H1 (cell line): ENCODE measurements around the gene PBX1. TPM values are rescaled to one million over a fixed set of nuclear protein-coding genes. Genes with fewer than 3 reads are reported as not detected.

Experiments used
- CTCF ChIA-PET: fragments of 300-600 bp; sonication (Branson Sonifier 250); formaldehyde crosslinking; loops from one replicate; lab custom pipeline; 2021; ENCODE audit not compliant: partially characterized antibody; lab: Charles Lee
- POLR2A ChIA-PET: fragments of 300-600 bp; sonication (Branson Sonifier 250); formaldehyde crosslinking; loops from one replicate; lab custom pipeline; 2021; ENCODE audit warnings: inconsistent platforms; ENCODE audit not compliant: partially characterized antibody; lab: Charles Lee
- DNase-seq, 2 experiments: peaks; one replicate each; pipeline versions ENCODE4 v3.0.0 to v3.0.0-alpha.2; 2010 to 2022; ENCODE audit warnings: low spot score in 2 of 2, low read depth in 1 of 2, mixed read lengths in 1 of 2
- FAIRE-seq: peaks from 2 replicates; lab custom pipeline; 2011; peaks lifted over from hg19 to GRCh38; lab: Jason Lieb, UNC
- H2AFZ ChIP-seq: 2 replicates; pipeline ENCODE4 v1.8.1; 2012; ENCODE audit warnings: low read length, inconsistent platforms
- H2AK5ac ChIP-seq: 2 replicates; pipeline ENCODE4 v1.6.1; 2013; ENCODE audit warnings: low read depth, low read length
- H2BK120ac ChIP-seq: replicated peaks from 2 replicates; pipeline ENCODE3; 2013; ENCODE audit warnings: low read depth, low read length, inconsistent platforms
- H2BK12ac ChIP-seq: 2 replicates; pipeline ENCODE4 v1.6.1; 2013; ENCODE audit warnings: low read depth, low read length
- H2BK15ac ChIP-seq: 2 replicates; pipeline ENCODE4 v1.6.1; 2013; ENCODE audit warnings: low read length
- H2BK20ac ChIP-seq: 2 replicates; pipeline ENCODE4 v1.6.1; 2013; ENCODE audit warnings: low read length
- H2BK5ac ChIP-seq: 2 replicates; pipeline ENCODE4 v1.6.1; 2013; ENCODE audit warnings: low read depth, low read length
- H3K14ac ChIP-seq: 2 replicates; pipeline ENCODE4 v1.6.1; 2013; ENCODE audit warnings: inconsistent platforms; ENCODE audit not compliant: insufficient read length
- H3K18ac ChIP-seq: 2 replicates; pipeline ENCODE4 v1.6.1; 2013; ENCODE audit warnings: low read length; ENCODE audit errors: extremely low read depth
- H3K23ac ChIP-seq: 2 replicates; pipeline ENCODE4 v1.6.1; 2013; ENCODE audit warnings: inconsistent platforms; ENCODE audit not compliant: insufficient read length
- H3K23me2 ChIP-seq: 2 replicates; pipeline ENCODE4 v1.6.1; 2013; ENCODE audit warnings: low read depth, low read length
- H3K27ac ChIP-seq: 2 replicates; pipeline ENCODE4 v1.6.1; 2011; ENCODE audit warnings: low read depth, low read length, inconsistent platforms
- H3K27me3 ChIP-seq, 4 experiments: replicated peaks in 1 of 4; 1 replicate in 1 of 4; 2 replicates in 3 of 4; pipeline versions ENCODE4 v1.6.1 to v1.8.1; 2011 to 2013; ENCODE audit warnings: low read length in 3 of 4, mild to moderate bottlenecking in 3 of 4, inconsistent platforms in 2 of 4, mixed read lengths in 2 of 4, moderate library complexity in 1 of 4; ENCODE audit not compliant: control insufficient read depth in 3 of 4, insufficient read depth in 3 of 4; ENCODE audit errors: extremely low read depth in 1 of 4
- H3K36me3 ChIP-seq, 4 experiments: 2 replicates each; pipeline versions ENCODE4 v1.6.1 to v1.8.1; 2011 to 2013; ENCODE audit warnings: mild to moderate bottlenecking in 4 of 4, low read length in 3 of 4, moderate library complexity in 2 of 4, control low read depth in 1 of 4, inconsistent platforms in 1 of 4; ENCODE audit not compliant: insufficient read depth in 4 of 4, control insufficient read depth in 2 of 4
- H3K4ac ChIP-seq: replicated peaks from 2 replicates; pipeline ENCODE3; 2013; ENCODE audit warnings: low read length, low read depth, mixed read lengths, inconsistent platforms; ENCODE audit not compliant: insufficient read length
- H3K4me1 ChIP-seq, 4 experiments: replicated peaks in 1 of 4; 1 replicate in 1 of 4; 2 replicates in 3 of 4; pipeline versions ENCODE4 v1.6.1 to v1.8.1; 2011 to 2013; ENCODE audit warnings: low read length in 3 of 4, inconsistent platforms in 2 of 4, mixed read lengths in 1 of 4; ENCODE audit not compliant: insufficient read depth in 4 of 4, control insufficient read depth in 3 of 4
- H3K4me2 ChIP-seq, 2 experiments: 2 replicates each; pipeline versions ENCODE4 v1.6.1 to v1.8.1; 2011 to 2013; ENCODE audit warnings: low read depth in 2 of 2, low read length in 2 of 2, control low read depth in 1 of 2, inconsistent platforms in 1 of 2, mild to moderate bottlenecking in 1 of 2; ENCODE audit not compliant: insufficient read depth in 1 of 2
- H3K4me3 ChIP-seq, 4 experiments: fragments of 200-600, 300-600 bp in 1 of 4; sonication (generic), shearing (Covaris generic), sonication (Bioruptor Twin) in 1 of 4; 2 replicates each; pipeline versions ENCODE4 v1.5.1 to v1.8.1; 2011 to 2016; ENCODE audit warnings: low read length in 4 of 4, low read depth in 3 of 4, control low read depth in 2 of 4, inconsistent platforms in 2 of 4, mild to moderate bottlenecking in 2 of 4, mixed read lengths in 1 of 4, moderate library complexity in 1 of 4; ENCODE audit not compliant: insufficient read depth in 2 of 4; ENCODE audit errors: extremely low read depth in 1 of 4
- H3K56ac ChIP-seq: replicated peaks from 2 replicates; pipeline ENCODE3; 2013; ENCODE audit warnings: low read depth, mild to moderate bottlenecking, mixed read lengths, low read length, inconsistent platforms; ENCODE audit not compliant: insufficient read length
- H3K79me1 ChIP-seq: 2 replicates; pipeline ENCODE4 v1.6.1; 2013; ENCODE audit warnings: low read depth, low read length, control low read depth
- H3K79me2 ChIP-seq, 2 experiments: 2 replicates each; pipeline versions ENCODE4 v1.6.1 to v1.8.1; 2012 to 2013; ENCODE audit warnings: low read length in 2 of 2, mild to moderate bottlenecking in 2 of 2, inconsistent platforms in 1 of 2; ENCODE audit not compliant: insufficient read depth in 2 of 2, control insufficient read depth in 1 of 2
- H3K9ac ChIP-seq, 4 experiments: replicated peaks in 1 of 4; 1 replicate in 1 of 4; 2 replicates in 3 of 4; pipeline versions ENCODE4 v1.6.1 to v1.8.1; 2011 to 2013; ENCODE audit warnings: low read depth in 3 of 4, low read length in 3 of 4, control low read depth in 2 of 4, mild to moderate bottlenecking in 2 of 4, moderate library complexity in 2 of 4, inconsistent platforms in 1 of 4; ENCODE audit errors: extremely low read depth in 1 of 4
- H3K9me3 ChIP-seq, 2 experiments: 2 replicates each; pipeline versions ENCODE4 v1.6.1 to v1.8.1; 2012 to 2013; ENCODE audit warnings: mild to moderate bottlenecking in 2 of 2, moderate library complexity in 2 of 2, control low read depth in 1 of 2, inconsistent platforms in 1 of 2, low read depth in 1 of 2, low read length in 1 of 2, mixed read lengths in 1 of 2; ENCODE audit not compliant: insufficient read depth in 2 of 2
- H4K20me1 ChIP-seq, 2 experiments: replicated peaks in 1 of 2; 2 replicates each; pipeline versions ENCODE3 to v1.8.1; 2011 to 2013; ENCODE audit warnings: inconsistent platforms in 2 of 2, low read length in 2 of 2, mild to moderate bottlenecking in 1 of 2; ENCODE audit not compliant: insufficient read depth in 2 of 2, control insufficient read depth in 1 of 2
- H4K5ac ChIP-seq: 2 replicates; pipeline ENCODE4 v1.6.1; 2013; ENCODE audit warnings: low read length, low read depth, mixed read lengths, inconsistent platforms; ENCODE audit not compliant: insufficient read length
- H4K8ac ChIP-seq: 2 replicates; pipeline ENCODE4 v1.8.0; 2013; ENCODE audit warnings: mild to moderate bottlenecking, moderate library complexity, low read length, inconsistent platforms; ENCODE audit not compliant: insufficient read depth; ENCODE audit errors: extremely low read depth
- H4K91ac ChIP-seq: replicated peaks from 2 replicates; pipeline ENCODE3; 2013; ENCODE audit warnings: low read length, mixed read lengths, inconsistent platforms; ENCODE audit not compliant: insufficient read length
- BRCA1 ChIP-seq: IDR thresholded peaks from 2 replicates; pipeline ENCODE4 v1.6.1; 2012; ENCODE audit warnings: low read depth, low read length, improper control_type of control experiment
- CREB1 ChIP-seq: IDR thresholded peaks from 2 replicates; pipeline ENCODE4 v1.6.1; 2012; ENCODE audit warnings: inconsistent platforms
- CTBP2 ChIP-seq: IDR thresholded peaks from 2 replicates; pipeline ENCODE4 v1.7.0; 2011; ENCODE audit warnings: borderline replicate concordance, mild to moderate bottlenecking, moderate library complexity, mixed read lengths, low read length; ENCODE audit not compliant: insufficient read depth, insufficient read length
- KDM5A ChIP-seq: fragments of 200-600 bp; IDR thresholded peaks from 2 replicates; pipeline ENCODE4 v1.7.1; 2012; ENCODE audit warnings: mild to moderate bottlenecking, low read length, inconsistent platforms, mixed read lengths
- RFX5 ChIP-seq: IDR thresholded peaks from 2 replicates; pipeline ENCODE4 v1.6.1; 2011; ENCODE audit warnings: low read depth, low read length, improper control_type of control experiment, borderline replicate concordance
- SIRT6 ChIP-seq: IDR thresholded peaks from one replicate; pipeline ENCODE4 v1.7.1; 2012; ENCODE audit warnings: low read length, inconsistent platforms
- TCF12 ChIP-seq: IDR thresholded peaks from 2 replicates; pipeline ENCODE4 v1.6.1; 2011; ENCODE audit warnings: low read depth, mild to moderate bottlenecking, low read length
- TEAD4 ChIP-seq: IDR thresholded peaks from 2 replicates; pipeline ENCODE4 v1.6.1; 2012; ENCODE audit warnings: low read depth, low read length, inconsistent platforms, mixed read lengths
- WGBS, 2 experiments: shearing (Covaris generic) in 1 of 2; methylation state at CpG; one replicate each; pipeline versions ENCODE4 v1.1.6 to v1.1.7; 2013 to 2015; ENCODE audit warnings: low lambda C conversion rate in 2 of 2, mixed read lengths in 2 of 2, inconsistent platforms in 1 of 2, low coverage in 1 of 2, missing lambda C conversion rate in 1 of 2; ENCODE audit not compliant: insufficient replicate concordance in 2 of 2, insufficient coverage in 1 of 2, insufficient read length in 1 of 2; ENCODE audit errors: extremely low coverage in 1 of 2, missing lambda C conversion rate in 1 of 2; 5-methylcytosine and 5-hydroxymethylcytosine counted together
- polyA plus RNA-seq, 7 experiments: library from polyadenylated mRNA; depleted of rRNA in 3 of 7; stranded (reverse) in 5 of 7; unstranded in 2 of 7; fragments of >200 nt in 5 of 7; fragments of 200-250 nt in 2 of 7; gene quantifications; 1 replicate in 5 of 7; 2 replicates in 1 of 7; 4 replicates in 1 of 7; pipeline versions ENCODE4 v1.2.1 to v1.2.3, GENCODE V29; 2011 to 2013; ENCODE audit warnings: missing spikeins in 2 of 7, mixed read lengths in 2 of 7
- total RNA-seq: library from RNA; stranded (reverse); fragmentation: NEBNext Ultra II Directional; extraction: Animal tissue kit (Norgen Biotek cat#: 25700); gene quantifications from 2 replicates; pipeline ENCODE4 v1.2.1, GENCODE V29; 2021

The PBX1 gene
- total and polyA plus RNA-seq, 2 of the 8 experiments (the other 6 are each of a cell fraction or from before 2014, with no cell fraction given) = 87.4 to 124 TPM

- ChIA-PET POLR2A (interaction anchor here (1.2 kb wide), 1 partner anchor 17 kb away, joined by 3 read pairs; no protein-coding TSS in a partner anchor), CTCF (interaction anchor here (0.6 to 2.2 kb wide), 3 partner anchors 15 to 67 kb away, joined by 3 to 5 read pairs (median 4); no protein-coding TSS in a partner anchor)
- Histone ChIP-seq H2BK15ac (no peak overlapping the region), H2BK5ac (peak overlapping the region; percentile 1; the same call in 1 of the 2 replicates), H3K79me2 (peaks cover 12 to 90% of the 10 kb centered on the region in 2 experiments), H3K36me3 (peaks cover 0 to 20% (median 3%) of the 10 kb centered on the region in 4 experiments; a peak in 3 of 8 replicates), H3K56ac (no peak overlapping the region), H3K4me2 (peak overlapping the region; percentile 34 to 42; a peak in 2 of 4 replicates), H3K23me2 (no peaks in the 10 kb centered on the region), H3K14ac (no peak overlapping the region), H2BK120ac (no peak overlapping the region), H2AK5ac (no peak overlapping the region), H3K23ac (no peak overlapping the region), H4K5ac (no peak overlapping the region), H3K4me3 (no peak overlapping the region), H3K9me3 (no peaks in the 10 kb centered on the region), H3K9ac (no peak overlapping the region; a peak in 1 of 7 replicates), H3K4me1 (peaks cover 15 to 36% (median 28%) of the 10 kb centered on the region in 4 experiments), H3K27ac (no peak overlapping the region), H3K27me3 (no peaks in the 10 kb centered on the region), H4K8ac (no peak overlapping the region), H4K91ac (no peak overlapping the region), H4K20me1 (peaks cover 11 to 15% of the 10 kb centered on the region in 2 experiments), H3K79me1 (peaks cover 2% of the 10 kb centered on the region; the same call in 1 of the 2 replicates), H3K4ac (no peak overlapping the region), H3K18ac (peak overlapping the region; percentile 44; the same call in 1 of the 2 replicates), H2AFZ (no peak overlapping the region), H2BK12ac (no peak overlapping the region), H2BK20ac (no peak overlapping the region)
- no peak for FAIRE-seq
- WGBS, 2 experiments = 85% methylated on average over 5 of the region's 5 CpGs; no CpG with 5 or more reads in 1 of the 2 experiments
- DNase-seq = no peak
- TF ChIP-seq TEAD4 = no peak
- TF ChIP-seq KDM5A = no peak
- TF ChIP-seq CTBP2 = no peak
- TF ChIP-seq RFX5 = no peak
- TF ChIP-seq SIRT6 = no peak
- no peak for TF ChIP-seq TCF12
- no peak for TF ChIP-seq CREB1
- TF ChIP-seq BRCA1 = no peak
These were observed 33.6 kb downstream of the PBX1 start for GRCh38 chr1:164592634-164593033.
